CD8-positive, alpha-beta memory T cell (primary cell): ENCODE measurements around the gene FAM83D. TPM values are rescaled to one million over a fixed set of nuclear protein-coding genes. Genes with fewer than 3 reads are reported as not detected.
A peak's percentile ranks its signal among the peaks of the same experiment; 100 is the strongest.

Experiments
- CTCF ChIA-PET: fragments of 350-600 bp; sonication (Branson Sonifier 250); formaldehyde crosslinking; loops from one replicate; lab custom pipeline; 2021; ENCODE audit warnings: antibody characterized with exemption; lab: Charles Lee
- POLR2A ChIA-PET: fragments of 350-600 bp; sonication (Branson Sonifier 250); formaldehyde crosslinking; loops from one replicate; lab custom pipeline; 2021; ENCODE audit warnings: antibody characterized with exemption; lab: Charles Lee
- DNase-seq, 5 donors: peaks; one replicate each; pipeline versions ENCODE4 v3.0.0 to v3.0.0-alpha.2; 2020 to 2022; ENCODE audit warnings: mixed read lengths in 1 of 5
- H3K27ac ChIP-seq: one replicate; pipeline ENCODE4 v1.7.0; 2013; ENCODE audit warnings: low read depth, mild to moderate bottlenecking, low read length, moderate library complexity
- H3K27me3 ChIP-seq: 2 replicates; pipeline ENCODE4 v1.7.0; 2013; ENCODE audit warnings: low read length, mild to moderate bottlenecking; ENCODE audit not compliant: insufficient read depth, poor library complexity, severe bottlenecking
- H3K36me3 ChIP-seq: 2 replicates; pipeline ENCODE4 v1.7.0; 2013; ENCODE audit warnings: mild to moderate bottlenecking, low read length, moderate library complexity; ENCODE audit not compliant: insufficient read depth
- H3K4me1 ChIP-seq: 2 replicates; pipeline ENCODE4 v1.7.0; 2013; ENCODE audit warnings: mild to moderate bottlenecking, low read length, moderate library complexity; ENCODE audit not compliant: insufficient read depth
- H3K4me3 ChIP-seq: 2 replicates; pipeline ENCODE4 v1.7.0; 2013; ENCODE audit warnings: mild to moderate bottlenecking, low read length
- H3K9me3 ChIP-seq: 2 replicates; pipeline ENCODE4 v1.7.0; 2013; ENCODE audit warnings: mild to moderate bottlenecking, low read length
- H3K27ac Mint-ChIP-seq, 8 donors: one replicate each; pipeline ENCODE4 v1.8.0; 2020 to 2021; ENCODE audit warnings: mixed read lengths in 8 of 8, mild to moderate bottlenecking in 6 of 8, inconsistent platforms in 3 of 8, moderate library complexity in 3 of 8
- H3K27me3 Mint-ChIP-seq, 2 donors: one replicate each; pipeline ENCODE4 v1.8.0; 2020 to 2021; ENCODE audit warnings: mixed read lengths in 2 of 2, mild to moderate bottlenecking in 1 of 2, moderate library complexity in 1 of 2
- H3K36me3 Mint-ChIP-seq, 3 donors: one replicate each; pipeline ENCODE4 v1.8.0; 2020 to 2021; ENCODE audit warnings: mixed read lengths in 3 of 3, inconsistent platforms in 1 of 3, mild to moderate bottlenecking in 1 of 3
- H3K4me1 Mint-ChIP-seq, 3 donors: one replicate each; pipeline ENCODE4 v1.8.0; 2020 to 2021; ENCODE audit warnings: mixed read lengths in 3 of 3, inconsistent platforms in 1 of 3, mild to moderate bottlenecking in 1 of 3
- H3K4me3 Mint-ChIP-seq, 7 donors: one replicate each; pipeline ENCODE4 v1.8.0; 2020 to 2021; ENCODE audit warnings: mixed read lengths in 7 of 7, mild to moderate bottlenecking in 6 of 7, moderate library complexity in 4 of 7, inconsistent platforms in 2 of 7
- H3K9me3 Mint-ChIP-seq, 5 donors: one replicate each; pipeline ENCODE4 v1.8.0; 2020 to 2022; ENCODE audit warnings: mixed read lengths in 5 of 5, mild to moderate bottlenecking in 3 of 5, moderate library complexity in 2 of 5, inconsistent platforms in 1 of 5
- polyA plus RNA-seq: library from polyadenylated mRNA; unstranded; fragments of 300-500 nt; fragmentation: Illumina TruSeq; gene quantifications from one replicate; pipeline ENCODE4 v1.2.3, GENCODE V29; 2021
- total RNA-seq, 2 experiments: library from RNA; stranded (reverse); gene quantifications; one replicate each; pipeline ENCODE4 v1.2.3, GENCODE V29; 2021

FAM83D gene, protein sequence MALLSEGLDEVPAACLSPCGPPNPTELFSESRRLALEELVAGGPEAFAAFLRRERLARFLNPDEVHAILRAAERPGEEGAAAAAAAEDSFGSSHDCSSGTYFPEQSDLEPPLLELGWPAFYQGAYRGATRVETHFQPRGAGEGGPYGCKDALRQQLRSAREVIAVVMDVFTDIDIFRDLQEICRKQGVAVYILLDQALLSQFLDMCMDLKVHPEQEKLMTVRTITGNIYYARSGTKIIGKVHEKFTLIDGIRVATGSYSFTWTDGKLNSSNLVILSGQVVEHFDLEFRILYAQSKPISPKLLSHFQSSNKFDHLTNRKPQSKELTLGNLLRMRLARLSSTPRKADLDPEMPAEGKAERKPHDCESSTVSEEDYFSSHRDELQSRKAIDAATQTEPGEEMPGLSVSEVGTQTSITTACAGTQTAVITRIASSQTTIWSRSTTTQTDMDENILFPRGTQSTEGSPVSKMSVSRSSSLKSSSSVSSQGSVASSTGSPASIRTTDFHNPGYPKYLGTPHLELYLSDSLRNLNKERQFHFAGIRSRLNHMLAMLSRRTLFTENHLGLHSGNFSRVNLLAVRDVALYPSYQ
- total RNA-seq (10 to 100 TPM; 11.9 to 13.2 TPM), polyA plus RNA-seq (2.3 TPM)

- Mint-ChIP-seq H3K27ac (peak within 1 kb of the TSS; percentile 26 to 90 (median 72)), H3K27me3 (peaks cover 0 to 5% of the 10 kb centered on the region in 2 donors), H3K9me3 (peaks cover 0 to 1% (median 0%) of the 10 kb centered on the region in 5 donors), H3K36me3 (peaks cover 0 to 23% (median 0%) of the 10 kb centered on the region in 3 donors), H3K4me1 (peaks cover 25 to 43% (median 33%) of the 10 kb centered on the region in 3 donors), H3K4me3 (peak within 1 kb of the TSS; percentile 78 to 96 (median 83))
- Histone ChIP-seq H3K9me3 (no peaks in the 10 kb centered on the region), H3K4me1 (peaks cover 22% of the 10 kb centered on the region), H3K27me3 (no peaks in the 10 kb centered on the region), H3K36me3 (no peaks in the 10 kb centered on the region), H3K27ac (peak within 1 kb of the TSS; percentile 70), H3K4me3 (peak within 1 kb of the TSS; percentile 66)
- ChIA-PET POLR2A (interaction anchor here (1.0 to 2.1 kb wide), 3 partner anchors 36 to 121 kb away, joined by 5 to 11 read pairs (median 6); partner anchors contain the start of gene DHX35), CTCF (interaction anchor here (1.0 to 2.0 kb wide), 6 partner anchors 9 to 123 kb away, joined by 3 to 12 read pairs (median 6); partner anchors contain the start of gene DHX35)
- peak; percentile 90 to 94 (median 91) for DNase-seq
Measured at GRCh38 chr20:38926142-38926933, at the start of gene FAM83D. Gene FAM83D (plus strand): TSS chr20:38926417. CDS start chr20:38926443, 26 bp downstream.

DNA sequence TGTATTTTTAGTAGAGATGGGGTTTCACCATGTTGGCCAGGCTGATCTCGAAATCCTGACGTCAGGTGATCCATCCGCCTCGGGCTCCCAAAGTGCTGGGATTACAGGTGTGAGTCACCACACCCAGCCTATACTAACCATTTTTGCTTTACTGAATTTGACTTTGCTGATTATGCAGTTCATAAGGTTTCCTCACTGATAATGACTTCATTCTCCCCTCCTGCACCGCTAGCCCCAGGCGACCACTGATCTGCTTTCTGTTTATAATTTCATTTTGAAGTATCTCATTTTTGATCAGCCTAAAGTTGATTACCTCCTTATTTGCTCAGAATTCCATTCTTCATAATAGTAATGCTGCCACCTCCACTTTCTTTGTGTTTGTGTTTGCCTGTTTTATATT, 48.7 kb upstream of the FAM83D start:
- ChIA-PET POLR2A (interaction anchor here (3.2 to 6.6 kb wide), 2 partner anchors 15 to 71 kb away, joined by 32 to 80 read pairs; partner anchors contain the start of gene PPP1R16B), CTCF (interaction anchor here (1.8 to 5.6 kb wide), 2 partner anchors 22 to 71 kb away, joined by 5 to 66 read pairs; partner anchors contain the start of gene PPP1R16B)
- Histone ChIP-seq H3K9me3 (no peaks in the 10 kb centered on the region), H3K36me3 (no peaks in the 10 kb centered on the region), H3K4me1 (peaks cover 56% of the 10 kb centered on the region), H3K4me3 (no peak overlapping the region), H3K27me3 (no peaks in the 10 kb centered on the region), H3K27ac (no peak overlapping the region)
- Mint-ChIP-seq H3K4me1 (peaks cover 84 to 100% (median 99%) of the 10 kb centered on the region in 3 donors), H3K9me3 (peaks cover 0 to 2% (median 0%) of the 10 kb centered on the region in 5 donors), H3K27ac (peak overlapping the region; percentile 78 to 99 (median 91)), H3K4me3 (peak overlapping the region in 5 of 7 donors; percentile 10 to 64 (median 32)), H3K36me3 (peaks cover 0 to 45% (median 8%) of the 10 kb centered on the region in 3 donors), H3K27me3 (peaks cover 0 to 2% of the 10 kb centered on the region in 2 donors)
- peak in 1 of 5 donors; percentile 24 for DNase-seq

DNA sequence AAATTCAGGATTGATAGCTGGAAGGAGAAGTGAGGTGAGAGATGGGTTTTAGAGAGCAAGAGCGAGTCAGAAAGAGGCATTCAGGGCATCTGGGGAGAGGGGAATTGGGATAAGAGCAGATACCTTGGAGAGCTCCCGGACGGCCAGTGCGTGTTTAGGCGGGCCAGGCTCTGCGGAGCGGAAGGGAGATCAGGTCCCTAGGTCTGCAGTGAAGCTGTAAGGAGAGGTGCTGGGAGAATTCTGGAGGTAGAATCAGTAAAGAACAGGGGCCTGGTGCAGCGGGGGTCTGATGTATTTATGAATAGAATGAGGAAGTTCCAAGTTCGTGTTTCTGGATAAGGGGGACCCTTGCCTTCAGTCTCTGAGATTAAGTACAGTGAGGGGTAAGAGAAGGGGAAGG, 47.4 kb upstream of the FAM83D start:
- H3K4me1 ChIP-seq: peaks cover 54% of the 10 kb centered on the region
- H3K9me3 Mint-ChIP-seq: peaks cover 0 to 2% (median 0%) of the 10 kb centered on the region in 5 donors
- H3K27ac Mint-ChIP-seq: peak overlapping the region in 7 of 8 donors; percentile 27 to 99 (median 78)
- no peaks in the 10 kb centered on the region for H3K36me3 ChIP-seq
- no peaks in the 10 kb centered on the region for H3K9me3 ChIP-seq
- H3K4me1 Mint-ChIP-seq: peaks cover 84 to 100% (median 99%) of the 10 kb centered on the region in 3 donors
- peak overlapping the region in 1 of 7 donors; percentile 36 for H3K4me3 Mint-ChIP-seq
- peaks cover 0 to 2% of the 10 kb centered on the region in 2 donors for H3K27me3 Mint-ChIP-seq
- peaks cover 0 to 46% (median 10%) of the 10 kb centered on the region in 3 donors for H3K36me3 Mint-ChIP-seq
- DNase-seq: peak in 1 of 5 donors; percentile 38
- CTCF ChIA-PET: interaction anchor here (0.6 to 6.5 kb wide), 9 partner anchors 8 to 234 kb away, joined by 3 to 51 read pairs (median 4); partner anchors contain the start of gene PPP1R16B
- no peak overlapping the region for H3K4me3 ChIP-seq
- H3K27ac ChIP-seq: no peak overlapping the region
- POLR2A ChIA-PET: interaction anchor here (0.9 to 1.4 kb wide), 2 partner anchors 14 to 73 kb away, joined by 3 to 7 read pairs; partner anchors contain the start of gene PPP1R16B
- no peaks in the 10 kb centered on the region for H3K27me3 ChIP-seq

GRCh38 chr20:38880952-38881735, 45.1 kb upstream of the FAM83D start:
- H3K4me1 ChIP-seq: peaks cover 31% of the 10 kb centered on the region
- peak overlapping the region; percentile 50 to 99 (median 75) for H3K27ac Mint-ChIP-seq
- peaks cover 69 to 90% (median 83%) of the 10 kb centered on the region in 3 donors for H3K4me1 Mint-ChIP-seq

DNA sequence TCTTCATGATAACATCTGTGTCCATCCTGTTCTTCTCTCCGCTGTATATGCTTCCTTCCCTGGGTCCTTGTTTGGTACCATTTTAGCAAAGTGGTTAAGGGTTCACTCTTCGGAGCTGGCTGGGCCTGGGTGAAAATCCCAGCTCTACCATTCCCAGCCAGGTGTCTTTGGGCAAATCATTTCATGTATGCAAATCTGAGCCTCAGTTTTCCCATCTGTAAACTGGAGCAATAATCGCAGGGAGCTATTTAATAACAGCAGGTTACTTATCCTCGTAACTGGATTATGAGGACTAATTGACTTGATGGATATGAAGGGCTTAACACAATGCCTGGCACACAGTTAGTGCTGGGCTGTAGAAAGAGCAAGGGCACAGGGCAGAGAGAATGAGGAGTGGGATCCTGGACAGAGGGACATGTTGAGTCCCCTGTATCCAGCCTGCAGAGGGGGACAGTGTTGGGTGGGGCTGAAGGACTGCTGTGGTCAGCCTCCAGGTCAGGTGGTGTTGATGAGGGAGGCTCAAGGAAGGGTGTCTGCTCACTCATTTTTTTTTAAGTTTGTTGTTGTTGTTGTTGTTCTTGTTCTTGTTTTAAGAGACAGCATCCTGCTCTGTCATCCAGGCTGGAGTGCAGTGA, 44.3 kb upstream of the FAM83D start:
- ChIA-PET POLR2A (interaction anchor here (2.4 to 3.1 kb wide), 2 partner anchors 11 to 76 kb away, joined by 10 to 18 read pairs; partner anchors contain the start of gene PPP1R16B), CTCF (interaction anchor here (1.0 to 6.5 kb wide), 7 partner anchors 11 to 133 kb away, joined by 3 to 51 read pairs (median 4); partner anchors contain the start of gene ACTR5)
- Mint-ChIP-seq H3K27me3 (peaks cover 0 to 2% of the 10 kb centered on the region in 2 donors), H3K36me3 (peaks cover 0 to 54% (median 10%) of the 10 kb centered on the region in 3 donors), H3K27ac (peak overlapping the region; percentile 87 to 99 (median 94)), H3K4me3 (peak overlapping the region in 4 of 7 donors; percentile 55 to 73 (median 59)), H3K9me3 (no peaks in the 10 kb centered on the region), H3K4me1 (peaks cover 66 to 90% (median 78%) of the 10 kb centered on the region in 3 donors)
- peaks cover 24% of the 10 kb centered on the region for H3K4me1 ChIP-seq
- DNase-seq: peak in 1 of 5 donors; percentile 14
- H3K27ac ChIP-seq: no peak overlapping the region
- H3K36me3 ChIP-seq: no peaks in the 10 kb centered on the region
- H3K9me3 ChIP-seq: no peaks in the 10 kb centered on the region
- H3K27me3 ChIP-seq: no peaks in the 10 kb centered on the region
- no peak overlapping the region for H3K4me3 ChIP-seq

More at GRCh38 chr20:38880952-38881735, 45.1 kb upstream of the FAM83D start:
- Mint-ChIP-seq H3K9me3 (no peaks in the 10 kb centered on the region), H3K4me3 (peak overlapping the region in 2 of 7 donors; percentile 21 to 41), H3K27me3 (peaks cover 0 to 2% of the 10 kb centered on the region in 2 donors), H3K36me3 (peaks cover 0 to 54% (median 10%) of the 10 kb centered on the region in 3 donors)
- no peaks in the 10 kb centered on the region for H3K36me3 ChIP-seq
- ChIA-PET POLR2A (interaction anchor here (3.1 kb wide), 1 partner anchor 76 kb away, joined by 18 read pairs; the partner anchor contains the start of gene PPP1R16B), CTCF (interaction anchor here (0.9 to 6.5 kb wide), 6 partner anchors 10 to 132 kb away, joined by 3 to 51 read pairs (median 4); partner anchors contain the start of gene ACTR5)
- no peak overlapping the region for H3K4me3 ChIP-seq
- no peaks in the 10 kb centered on the region for H3K27me3 ChIP-seq
- H3K9me3 ChIP-seq: no peaks in the 10 kb centered on the region
- no peak overlapping the region for H3K27ac ChIP-seq
- DNase-seq: peak in 1 of 5 donors; percentile 48

DNA sequence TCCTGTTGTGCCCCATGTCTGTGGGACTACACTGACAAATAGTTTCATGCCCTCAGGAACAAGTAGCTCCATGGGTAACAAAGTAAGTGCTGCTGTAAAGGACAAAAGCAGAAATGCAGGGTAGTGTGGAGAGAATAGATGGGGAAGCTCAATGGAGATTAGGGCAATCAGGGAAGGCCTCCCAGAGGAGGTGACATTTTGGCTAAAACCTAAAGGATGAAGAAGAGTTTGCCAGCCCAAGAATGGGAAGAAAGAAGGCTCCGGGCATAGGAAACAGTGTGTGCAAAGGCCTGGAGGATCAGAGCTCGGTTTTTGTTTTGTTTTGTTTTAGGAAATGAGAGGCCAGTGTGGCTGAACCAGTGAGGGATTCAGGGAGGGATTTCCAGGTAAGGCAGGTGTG, 43.6 kb upstream of the FAM83D start:
- H3K27ac Mint-ChIP-seq: peak overlapping the region; percentile 87 to 99 (median 95)
- H3K27me3 Mint-ChIP-seq: peaks cover 0 to 2% of the 10 kb centered on the region in 2 donors
- peaks cover 67 to 90% (median 77%) of the 10 kb centered on the region in 3 donors for H3K4me1 Mint-ChIP-seq
- H3K9me3 ChIP-seq: no peaks in the 10 kb centered on the region
- H3K36me3 Mint-ChIP-seq: peaks cover 0 to 54% (median 8%) of the 10 kb centered on the region in 3 donors
- peak overlapping the region; percentile 18 for H3K27ac ChIP-seq
- peak overlapping the region in 6 of 7 donors; percentile 52 to 84 (median 70) for H3K4me3 Mint-ChIP-seq
- H3K36me3 ChIP-seq: no peaks in the 10 kb centered on the region
- peaks cover 23% of the 10 kb centered on the region for H3K4me1 ChIP-seq
- ChIA-PET POLR2A (interaction anchor here (1.3 to 3.1 kb wide), 3 partner anchors 10 to 77 kb away, joined by 4 to 18 read pairs (median 10); partner anchors contain the start of gene PPP1R16B), CTCF (interaction anchor here (0.8 to 6.5 kb wide), 11 partner anchors 10 to 94 kb away, joined by 3 to 51 read pairs (median 5); partner anchors contain the start of gene PPP1R16B)
- H3K27me3 ChIP-seq: no peaks in the 10 kb centered on the region
- H3K4me3 ChIP-seq: no peak overlapping the region
- no peak for DNase-seq
- no peaks in the 10 kb centered on the region for H3K9me3 Mint-ChIP-seq
